Colon (tissue), 2 donors: ENCODE results near the gene MSANTD3.
"Not testable (repeated sequence)": the region's sequence is repeated elsewhere in the genome, so short reads cannot be mapped to it uniquely, and the experiment has no call there.

Source experiments
- FAIRE-seq: peaks from 2 replicates; lab custom pipeline; 2012; peaks lifted over from hg19 to GRCh38; lab: Jason Lieb, UNC
- donor health status: control.
- donor health status: control.

The MSANTD3 gene

DNA sequence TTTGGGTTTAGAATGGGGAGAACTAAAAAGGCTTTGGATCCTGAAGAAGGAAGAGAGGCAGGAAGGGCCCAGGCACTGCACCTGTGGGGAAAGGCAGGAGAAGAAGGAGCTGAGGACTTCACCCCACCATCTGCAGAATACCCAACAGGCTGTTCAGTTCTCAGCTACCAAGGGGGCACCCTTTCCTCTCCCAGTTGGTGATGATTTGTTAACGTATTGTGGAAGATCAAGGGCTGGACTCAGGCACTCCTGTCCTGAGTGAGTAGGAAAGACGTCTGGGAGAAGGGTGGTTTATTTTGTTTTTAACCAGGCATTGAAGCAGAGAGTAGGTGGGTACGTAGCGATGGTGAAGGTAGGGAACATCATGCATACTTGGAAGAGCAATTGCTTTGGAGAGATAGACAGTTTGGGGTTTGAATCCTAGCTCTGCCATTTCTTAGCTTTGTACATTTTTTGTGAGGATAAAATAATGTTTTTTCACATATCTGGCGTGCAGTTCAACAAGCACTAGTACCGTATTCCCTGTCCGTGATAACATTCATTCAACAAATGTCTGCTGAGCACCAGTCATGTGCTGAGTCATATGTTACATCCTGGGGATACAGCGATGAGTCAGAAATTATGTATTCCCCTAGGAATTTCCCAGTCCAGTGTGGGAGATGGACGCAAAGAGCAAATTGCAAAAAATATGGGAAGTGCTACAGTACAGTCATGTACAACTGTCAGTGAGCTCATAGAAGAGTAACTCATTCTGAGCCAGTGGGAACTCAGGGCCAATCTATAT lies 2.1 kb downstream of the MSANTD3 start:
- FAIRE-seq: no peak

GRCh38 chr9:100430286-100430940 lies 3.5 kb downstream of the MSANTD3 start:
- no peak for FAIRE-seq

DNA sequence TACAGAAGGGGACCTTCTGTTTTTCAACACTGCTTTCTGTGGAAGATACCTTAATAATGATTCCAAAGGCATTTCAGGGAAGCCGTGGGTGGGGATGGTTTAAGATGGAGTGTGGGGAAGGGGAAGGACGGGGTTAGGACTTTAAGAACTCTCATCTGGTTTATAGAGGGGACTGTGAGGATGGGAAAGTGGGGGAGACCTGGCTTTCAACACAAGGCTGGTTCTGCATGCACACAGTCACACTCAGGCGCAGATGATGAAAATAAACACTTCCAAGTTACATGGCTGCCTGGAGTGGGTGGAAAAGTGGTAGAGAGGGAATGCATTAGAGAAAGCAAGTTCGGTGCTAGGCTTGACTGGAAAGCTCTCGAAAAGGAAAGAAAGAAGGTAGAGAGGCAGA lies 4.9 kb downstream of the MSANTD3 start:
- no peak for FAIRE-seq

DNA sequence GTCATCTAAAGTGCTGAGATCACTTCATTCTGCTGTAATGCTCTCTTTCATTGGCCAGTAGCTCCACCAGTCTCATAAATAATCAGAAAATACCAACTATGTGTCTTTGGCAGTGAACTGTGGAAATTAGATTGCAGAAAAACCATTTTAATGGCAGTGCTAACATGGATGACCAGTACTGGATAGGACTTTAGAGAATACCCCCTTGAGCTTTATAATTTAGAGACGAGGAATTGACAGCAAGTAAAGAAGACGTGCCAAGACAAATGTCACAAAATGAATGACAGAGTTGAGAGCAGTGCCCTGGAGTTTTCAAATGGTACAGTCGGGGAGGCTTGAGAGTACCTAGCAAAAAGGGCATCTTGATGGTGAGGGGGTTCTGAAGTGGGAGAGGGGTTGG lies 5.8 kb downstream of the MSANTD3 start:
- FAIRE-seq: no peak

GRCh38 chr9:100436571-100436970 lies 9.6 kb downstream of the MSANTD3 start:
- FAIRE-seq: no peak

DNA sequence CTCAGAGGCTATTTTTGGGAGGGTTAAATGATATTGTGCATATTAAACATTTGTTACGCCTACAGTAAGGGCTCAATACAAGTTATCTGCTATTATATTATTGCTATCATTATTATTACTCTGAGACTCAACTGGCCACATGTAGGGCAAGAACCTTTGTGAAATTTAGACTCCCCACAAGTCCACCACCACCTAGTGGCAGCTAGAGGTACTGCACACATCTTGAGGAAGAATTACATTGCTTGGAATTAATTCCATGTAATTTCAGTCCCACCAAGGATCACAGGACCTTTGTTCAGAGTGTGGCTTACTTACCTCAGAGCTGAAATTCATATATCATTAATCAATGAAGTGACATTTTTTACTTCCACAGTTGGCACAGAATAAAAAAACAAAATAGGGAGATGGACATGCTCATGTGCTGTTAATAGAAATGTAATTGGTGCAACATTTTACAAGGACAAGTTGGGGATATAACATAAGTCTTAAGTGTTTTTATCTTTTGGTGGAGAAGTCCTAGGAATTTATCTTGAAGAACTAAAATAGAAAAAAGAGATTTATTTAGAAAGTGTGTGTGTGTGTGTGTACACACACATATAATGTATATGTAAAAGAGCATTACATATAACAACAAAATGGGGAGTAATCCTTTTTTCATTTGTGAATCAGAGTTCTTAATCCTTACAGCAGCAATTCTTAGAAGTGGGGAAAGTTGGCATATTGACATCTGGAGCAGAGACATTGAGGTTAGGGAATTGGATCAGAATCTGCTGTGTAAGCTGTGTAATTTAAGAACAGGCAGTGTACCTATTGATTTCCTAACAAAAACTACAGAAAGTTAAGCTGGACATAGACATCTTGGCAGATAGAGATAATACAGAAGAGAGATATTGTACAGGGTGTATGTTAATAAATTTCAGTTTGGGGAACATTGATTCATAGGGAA lies 11.2 kb downstream of the MSANTD3 start:
- no peak for FAIRE-seq

DNA sequence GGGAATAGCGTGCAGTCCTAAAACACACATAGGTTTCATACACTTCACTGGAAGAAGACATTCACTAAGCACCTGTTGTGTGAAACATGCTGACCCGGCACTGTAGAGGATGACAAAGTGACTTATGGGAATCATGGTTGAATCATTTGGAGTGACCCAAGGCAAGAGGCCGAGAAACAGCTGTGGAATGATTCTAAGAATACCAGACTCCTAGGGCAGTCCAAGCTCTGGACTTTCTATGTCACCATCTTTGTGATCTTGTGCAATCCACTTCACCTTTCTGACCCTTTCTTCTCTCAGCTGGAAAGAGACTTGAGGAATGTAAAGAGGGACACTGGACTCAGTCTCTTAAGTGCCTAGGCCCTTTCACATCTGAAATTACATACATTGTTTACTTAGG lies 13.1 kb downstream of the MSANTD3 start:
- FAIRE-seq: no peak

- FAIRE-seq: not testable (repeated sequence)
Measured at GRCh38 chr9:100440487-100440886, 13.5 kb downstream of the MSANTD3 start.

DNA sequence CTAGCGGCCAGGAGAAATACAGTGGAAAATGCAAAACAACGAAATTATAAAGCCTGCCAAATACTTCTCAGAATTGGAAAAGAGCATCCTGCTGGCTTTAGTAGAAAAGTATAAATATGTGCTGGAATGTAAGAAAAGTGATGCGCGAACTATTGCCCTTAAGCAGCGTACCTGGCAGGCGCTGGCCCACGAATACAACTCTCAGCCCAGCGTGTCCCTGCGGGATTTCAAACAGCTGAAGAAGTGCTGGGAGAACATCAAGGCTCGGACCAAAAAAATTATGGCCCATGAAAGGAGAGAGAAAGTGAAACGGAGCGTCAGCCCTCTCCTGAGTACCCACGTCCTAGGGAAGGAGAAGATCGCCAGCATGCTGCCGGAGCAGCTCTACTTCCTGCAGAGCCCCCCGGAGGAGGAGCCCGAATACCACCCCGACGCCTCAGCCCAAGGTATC lies 15.0 kb downstream of the MSANTD3 start:
- no peak for FAIRE-seq

- no peak for FAIRE-seq
Measured at GRCh38 chr9:100443781-100444768, 17.1 kb downstream of the MSANTD3 start.

DNA sequence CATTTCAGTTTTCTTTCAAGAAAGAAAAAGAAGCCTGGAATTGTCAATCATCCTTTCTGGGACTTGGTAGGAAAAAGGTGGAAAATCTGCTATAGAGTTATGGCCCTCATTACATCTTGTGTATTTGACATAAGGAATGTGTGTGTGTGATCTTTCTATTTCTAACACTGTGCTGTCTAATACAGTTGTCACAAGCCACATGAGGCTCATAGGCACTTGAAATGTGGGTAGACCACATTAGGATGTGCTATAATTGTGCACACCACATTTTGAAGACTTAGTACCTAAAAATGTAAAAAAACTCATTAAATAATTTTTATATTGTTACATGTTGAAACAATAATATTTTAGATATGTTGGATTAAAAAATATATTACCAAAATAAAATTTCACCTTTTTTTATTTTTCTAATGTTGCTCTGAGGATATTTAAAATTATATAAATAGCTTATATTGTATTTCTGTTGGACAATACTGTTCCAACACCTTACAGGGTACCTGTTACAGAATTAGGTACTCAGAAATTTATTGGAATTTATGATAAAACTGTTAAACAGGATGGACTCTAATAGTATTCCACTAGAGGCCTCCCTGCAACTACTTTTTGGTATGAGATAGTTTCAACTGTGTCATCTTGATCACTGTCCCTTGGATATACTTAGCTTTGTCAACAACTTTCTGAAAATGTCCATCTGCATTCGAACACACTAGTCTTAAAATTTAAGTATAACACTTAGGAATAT lies 18.4 kb downstream of the MSANTD3 start:
- no peak for FAIRE-seq

DNA sequence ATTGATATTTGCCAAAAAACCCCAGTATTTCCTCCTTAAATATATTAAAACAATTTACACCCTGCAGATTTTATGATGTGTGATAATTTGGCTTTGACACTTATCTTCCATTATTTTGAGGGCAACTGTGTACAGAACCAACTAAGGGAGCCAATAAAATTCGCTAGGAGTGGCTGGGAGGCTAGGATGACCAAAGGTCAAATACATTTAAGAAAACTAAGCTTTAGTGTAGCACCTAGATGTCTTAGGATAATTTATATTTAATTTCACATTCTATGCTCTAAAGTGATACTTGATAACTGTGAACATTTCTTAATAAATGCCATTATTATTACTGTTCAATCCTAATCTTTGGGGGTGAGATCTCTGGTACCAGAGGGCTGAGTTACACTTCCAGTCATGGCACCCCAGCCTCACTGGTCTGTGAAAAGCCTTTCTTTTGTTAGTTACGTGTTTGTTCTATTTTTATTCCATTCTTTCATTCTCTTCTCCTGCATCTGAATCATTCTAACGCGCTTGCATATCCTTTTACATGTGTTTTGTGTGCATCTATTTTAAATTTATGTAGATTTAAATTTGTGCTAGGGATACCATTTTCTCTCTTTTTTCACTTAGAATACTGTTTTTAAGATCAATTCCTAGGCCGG lies 19.1 kb downstream of the MSANTD3 start:
- FAIRE-seq: no peak

DNA sequence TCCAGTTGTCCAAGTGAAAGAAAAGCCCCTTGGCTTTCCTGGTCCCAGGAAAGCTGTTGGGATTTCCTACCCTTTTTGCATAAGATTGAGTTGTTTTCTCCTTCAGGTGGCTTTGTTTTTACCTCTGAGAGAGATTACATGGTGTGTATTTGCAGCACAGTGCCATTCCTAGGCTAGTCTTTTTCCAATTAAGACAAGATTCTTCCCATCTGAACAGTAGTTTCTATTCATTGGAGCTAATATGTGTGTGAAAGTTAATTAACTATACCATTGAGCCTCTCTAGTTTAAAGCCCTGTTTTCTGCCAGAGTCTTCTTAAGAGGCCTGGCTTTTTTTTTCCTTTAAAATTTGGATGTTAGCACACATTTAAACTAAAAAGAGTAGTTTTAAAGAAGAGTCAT lies 20.1 kb downstream of the MSANTD3 start:
- no peak for FAIRE-seq

DNA sequence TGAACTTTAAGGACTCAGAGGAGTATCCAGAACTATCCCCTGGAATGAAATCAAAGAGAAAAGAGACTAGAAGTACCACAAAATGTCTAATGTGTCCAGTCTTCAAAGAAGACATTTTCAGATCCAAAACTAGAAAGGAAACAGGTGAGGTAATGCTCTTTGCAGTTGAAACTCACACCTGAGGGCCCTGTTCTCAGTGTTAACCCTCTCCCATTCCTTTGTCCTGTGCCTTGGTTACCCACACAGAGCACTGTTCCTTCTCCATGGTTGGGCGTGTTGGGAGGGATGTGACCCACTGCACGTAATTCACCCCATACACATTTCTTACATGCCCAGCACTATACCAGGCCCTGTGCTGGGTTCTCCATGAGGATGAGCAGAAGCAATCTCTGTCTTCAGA lies 21.3 kb downstream of the MSANTD3 start:
- no peak for FAIRE-seq

GRCh38 chr9:100449420-100449819 lies 22.5 kb downstream of the MSANTD3 start:
- no peak for FAIRE-seq

GRCh38 chr9:100452894-100453293 lies 26.0 kb downstream of the MSANTD3 start:
- no peak for FAIRE-seq

- FAIRE-seq: no peak
Measured at GRCh38 chr9:100455470-100455869, 28.5 kb downstream of the MSANTD3 start.

GRCh38 chr9:100457517-100457916 lies 30.6 kb downstream of the MSANTD3 start:
- no peak for FAIRE-seq

DNA sequence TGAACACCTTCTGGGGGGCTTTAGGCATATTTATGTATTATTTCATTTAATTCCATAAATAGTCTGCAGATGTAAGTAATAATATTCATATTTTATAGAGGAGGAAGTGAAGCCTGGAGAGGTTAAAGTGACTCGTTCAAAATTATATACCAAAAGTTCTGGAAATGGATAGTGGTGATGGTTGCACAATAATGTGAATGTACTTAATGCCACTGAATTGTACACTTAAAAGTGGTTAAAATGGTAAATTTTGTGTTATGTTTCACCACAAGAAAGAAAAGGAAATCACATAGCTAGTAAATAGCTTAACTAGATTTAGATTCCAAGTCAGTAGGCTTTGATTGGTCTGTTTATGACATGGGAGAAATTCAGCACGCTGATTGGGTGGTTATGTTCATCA lies 33.0 kb downstream of the MSANTD3 start:
- no peak for FAIRE-seq

GRCh38 chr9:100465274-100465673 lies 38.3 kb downstream of the MSANTD3 start:
- FAIRE-seq: no peak
